ENCODE measurements around the gene CYP4F8.

The CYP4F8 gene

DNA sequence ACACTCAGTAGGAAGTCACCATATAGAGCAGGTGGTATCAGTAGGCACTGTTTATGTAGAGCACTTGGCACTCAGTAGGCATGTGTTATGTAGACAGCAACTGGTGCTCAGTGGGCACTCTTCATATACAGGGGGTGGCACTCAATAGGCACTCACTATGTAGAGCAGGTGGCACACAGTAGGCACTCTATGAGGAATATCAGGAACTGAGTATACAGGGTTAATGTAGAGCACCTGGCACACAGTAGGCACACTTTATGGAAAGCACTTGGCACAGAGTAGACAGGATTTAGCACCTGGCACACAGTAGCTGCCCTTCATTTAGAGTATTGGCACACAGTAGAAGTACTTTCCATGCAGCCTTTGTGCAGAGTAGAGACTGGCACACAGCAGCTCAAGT is 24.6 kb downstream of the CYP4F8 start:
- H3K27ac ChIP-seq (ENCODE audit: low read length), result no peak overlapping the region
- no peak overlapping the region for H3K4me3 ChIP-seq (ENCODE audit: low read depth in 1 of 2, low read length in 2 of 2)
- no peaks in the 10 kb centered on the region for H3K9me3 ChIP-seq (ENCODE audit: insufficient read depth, low read length, severe bottlenecking)
- no peak for DNase-seq
- H3K4me2 ChIP-seq (ENCODE audit: insufficient read depth, low read length), result no peak overlapping the region
- no peak overlapping the region for H2AFZ ChIP-seq (ENCODE audit: low read depth, low read length)
- TF ChIP-seq CTCF (IDR thresholded peaks at IDR 0.05; ENCODE audit: borderline replicate concordance, extremely low read depth, low read length, poor library complexity, severe bottlenecking), result no peak
- no peaks in the 10 kb centered on the region for H3K36me3 ChIP-seq (ENCODE audit: insufficient read depth, low read length)
- no peaks in the 10 kb centered on the region for H3K79me2 ChIP-seq (ENCODE audit: insufficient read depth, low read length)
- no peaks in the 10 kb centered on the region for H3K27me3 ChIP-seq (ENCODE audit: insufficient read depth, low read length, poor library complexity)
- H3K4me1 ChIP-seq (ENCODE audit: insufficient read depth, low read length), result no peaks in the 10 kb centered on the region
- H3K9ac ChIP-seq (ENCODE audit: low read depth, low read length), result no peak overlapping the region
- H4K20me1 ChIP-seq (ENCODE audit: insufficient read depth, low read length), result no peaks in the 10 kb centered on the region; the same call in 1 of the 2 replicates
- no peak for ATAC-seq (ENCODE audit: insufficient read depth, low read depth)

- H3K4me1 ChIP-seq (ENCODE audit: insufficient read depth, low read length), result no peaks in the 10 kb centered on the region
- H2AFZ ChIP-seq (ENCODE audit: low read depth, low read length), result no peak within 1 kb of the TSS
- no peak within 1 kb of the TSS for H3K4me2 ChIP-seq (ENCODE audit: insufficient read depth, low read length)
- H3K9ac ChIP-seq (ENCODE audit: low read depth, low read length), result no peak within 1 kb of the TSS
- H4K20me1 ChIP-seq (ENCODE audit: insufficient read depth, low read length), result no peaks in the 10 kb centered on the region; the same call in 1 of the 2 replicates
- no peaks in the 10 kb centered on the region for H3K79me2 ChIP-seq (ENCODE audit: insufficient read depth, low read length)
- no peak for ATAC-seq (ENCODE audit: insufficient read depth, low read depth)
- no peak for DNase-seq
- H3K4me3 ChIP-seq (ENCODE audit: low read depth in 1 of 2, low read length in 2 of 2), result no peak within 1 kb of the TSS
- H3K27me3 ChIP-seq (ENCODE audit: insufficient read depth, low read length, poor library complexity), result no peaks in the 10 kb centered on the region
- H3K9me3 ChIP-seq (ENCODE audit: insufficient read depth, low read length, severe bottlenecking), result no peaks in the 10 kb centered on the region
- no peaks in the 10 kb centered on the region for H3K36me3 ChIP-seq (ENCODE audit: insufficient read depth, low read length)
- TF ChIP-seq EZH2 (IDR thresholded peaks at IDR 0.05; ENCODE audit: borderline replicate concordance, low read depth, low read length, severe bottlenecking) (no peak), CTCF (IDR thresholded peaks at IDR 0.05; ENCODE audit: borderline replicate concordance, extremely low read depth, low read length, poor library complexity, severe bottlenecking) (no peak)
- no peak within 1 kb of the TSS for H3K27ac ChIP-seq (ENCODE audit: low read length)
Measured at GRCh38 chr19:15640294-15640903, 25.4 kb downstream of the CYP4F8 start, which contains the start of gene CYP4F3. CYP4F3 (plus strand) TSS chr19:15640897; CDS start chr19:15641416, 519 bp downstream.

DNA sequence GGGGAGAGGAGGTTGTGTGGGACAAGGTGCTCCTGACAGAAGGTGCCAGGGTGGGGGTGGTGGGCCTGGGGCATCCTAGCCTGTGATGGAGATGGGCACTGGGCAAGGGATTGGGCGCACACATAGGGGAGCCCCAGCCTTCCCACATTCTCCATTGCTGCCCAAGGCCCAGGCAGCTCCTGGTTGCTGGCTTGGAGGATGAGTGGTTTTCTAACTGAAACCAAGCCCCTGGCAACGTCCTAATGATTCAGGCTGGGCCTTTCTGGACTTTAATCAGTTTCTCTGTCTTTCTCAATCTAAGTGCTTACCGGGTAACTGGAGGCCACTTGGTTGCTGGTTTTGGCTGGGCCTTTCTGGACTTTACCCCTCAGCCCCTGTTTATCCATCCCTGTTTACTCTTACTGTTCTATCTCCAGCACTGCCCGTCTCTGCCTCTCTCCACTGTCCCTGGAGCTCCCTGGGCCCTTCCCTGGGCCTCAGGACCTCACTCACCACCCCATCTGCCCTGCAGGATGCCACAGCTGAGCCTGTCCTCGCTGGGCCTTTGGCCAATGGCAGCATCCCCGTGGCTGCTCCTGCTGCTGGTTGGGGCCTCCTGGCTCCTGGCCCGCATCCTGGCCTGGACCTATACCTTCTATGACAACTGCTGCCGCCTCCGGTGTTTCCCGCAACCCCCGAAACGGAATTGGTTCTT is 26.0 kb downstream of the CYP4F8 start:
- Histone ChIP-seq H3K4me3 (ENCODE audit: low read depth in 1 of 2, low read length in 2 of 2) (no peak overlapping the region), H3K36me3 (ENCODE audit: insufficient read depth, low read length) (no peaks in the 10 kb centered on the region), H3K27me3 (ENCODE audit: insufficient read depth, low read length, poor library complexity) (no peaks in the 10 kb centered on the region), H3K4me2 (ENCODE audit: insufficient read depth, low read length) (no peak overlapping the region), H3K27ac (ENCODE audit: low read length) (no peak overlapping the region), H2AFZ (ENCODE audit: low read depth, low read length) (no peak overlapping the region), H4K20me1 (ENCODE audit: insufficient read depth, low read length) (no peaks in the 10 kb centered on the region; the same call in 1 of the 2 replicates), H3K79me2 (ENCODE audit: insufficient read depth, low read length) (no peaks in the 10 kb centered on the region), H3K9me3 (ENCODE audit: insufficient read depth, low read length, severe bottlenecking) (no peaks in the 10 kb centered on the region), H3K9ac (ENCODE audit: low read depth, low read length) (no peak overlapping the region), H3K4me1 (ENCODE audit: insufficient read depth, low read length) (no peaks in the 10 kb centered on the region)
- TF ChIP-seq CTCF (IDR thresholded peaks at IDR 0.05; ENCODE audit: borderline replicate concordance, extremely low read depth, low read length, poor library complexity, severe bottlenecking) (no peak), EZH2 (IDR thresholded peaks at IDR 0.05; ENCODE audit: borderline replicate concordance, low read depth, low read length, severe bottlenecking) (no peak)
- no peak for ATAC-seq (ENCODE audit: insufficient read depth, low read depth)
- no peak for DNase-seq
